GM19438 (cell line): Measurements from ENCODE around the gene VWA2.

ENCODE experiments used
- ATAC-seq: cut with Tn5 transposase; IDR thresholded peaks from one replicate; pipeline ENCODE4 v1.9.1; 2021; ENCODE audit warnings: low read depth; ENCODE audit not compliant: unreplicated experiment

VWA2 gene

GRCh38 chr10:114291516-114291915 lies 52.5 kb downstream of the VWA2 start:
- no peak for ATAC-seq

- ATAC-seq: no peak
These were observed 54.0 kb downstream of the VWA2 start for GRCh38 chr10:114293075-114293474.

- ATAC-seq: no peak
These were observed 55.5 kb downstream of the VWA2 start for GRCh38 chr10:114294549-114294948.

- ATAC-seq: no peak
These were observed 56.3 kb downstream of the VWA2 start for GRCh38 chr10:114295393-114295792.

- no peak for ATAC-seq
These were observed 58.2 kb downstream of the VWA2 start for GRCh38 chr10:114297136-114297705.

DNA sequence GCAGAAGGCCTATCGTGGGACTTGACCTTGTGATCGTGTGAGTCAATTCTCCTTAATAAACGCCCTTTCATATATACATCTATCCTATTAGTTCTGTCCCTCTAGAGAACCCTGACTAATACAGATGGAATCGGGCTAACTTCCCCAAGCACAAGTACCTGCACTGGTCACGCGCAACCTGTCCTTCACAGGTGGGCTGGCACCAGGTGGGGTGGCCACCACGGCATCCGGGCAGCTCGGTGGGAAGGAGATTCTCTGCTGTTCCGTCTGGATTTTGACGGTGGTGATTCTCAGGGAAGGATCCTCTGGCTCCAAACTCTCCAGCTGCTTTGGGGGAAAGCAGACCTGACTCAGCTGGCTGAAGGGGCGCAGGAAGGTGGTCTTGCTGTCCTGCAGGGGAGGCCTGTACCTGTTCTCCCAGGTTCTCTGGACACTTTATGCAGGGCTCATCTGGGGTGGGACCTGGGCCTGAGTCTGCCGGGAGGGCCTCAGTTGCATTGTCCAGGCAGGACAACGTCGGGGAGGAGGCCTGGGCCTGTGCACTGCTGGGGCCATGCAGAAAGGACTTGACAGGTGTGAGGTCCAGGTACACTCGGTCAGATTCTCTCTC lies 61.1 kb downstream of the VWA2 start:
- no peak for ATAC-seq

DNA sequence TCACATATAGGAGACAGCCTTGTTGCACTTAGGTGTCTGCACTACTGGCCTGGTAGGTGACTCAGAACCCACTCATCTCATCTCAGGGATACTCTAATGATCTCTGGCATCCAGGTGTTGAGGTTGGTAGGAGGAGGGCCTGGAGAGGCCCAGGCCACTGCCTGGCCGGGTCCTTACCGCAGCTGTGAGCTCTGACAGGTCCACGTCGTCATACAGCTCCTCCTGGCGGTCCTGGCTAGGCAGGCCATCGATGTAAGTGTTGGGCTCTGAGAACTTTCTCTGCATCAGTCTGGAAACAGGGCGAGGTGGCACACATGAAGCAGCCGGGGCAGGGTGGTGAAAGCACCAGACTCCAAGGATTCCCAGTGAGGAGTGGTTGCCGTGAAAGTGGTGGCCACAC lies 62.1 kb downstream of the VWA2 start:
- no peak for ATAC-seq

- ATAC-seq: no peak
These were observed 63.1 kb downstream of the VWA2 start for GRCh38 chr10:114301951-114302710.

DNA sequence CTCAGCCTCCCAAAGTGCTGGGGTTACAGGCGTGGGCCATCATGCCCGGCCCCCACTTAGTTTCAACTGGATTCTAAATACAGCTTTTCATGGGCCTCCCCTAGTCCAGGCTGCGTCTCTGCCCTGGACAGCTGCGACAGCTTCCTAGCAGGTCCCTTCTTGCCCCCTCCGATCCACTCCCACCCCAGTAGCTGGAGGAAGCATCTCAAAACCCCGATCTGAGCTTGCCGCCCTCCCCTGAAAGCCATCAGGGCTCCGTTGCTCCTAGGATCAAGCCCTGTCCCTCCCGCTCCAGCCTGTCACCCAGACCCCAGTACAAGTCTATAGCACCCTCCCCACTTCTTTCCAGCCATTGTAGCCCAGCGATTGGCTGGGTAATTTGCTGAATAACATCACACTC lies 64.5 kb downstream of the VWA2 start:
- ATAC-seq: peak; percentile 6

DNA sequence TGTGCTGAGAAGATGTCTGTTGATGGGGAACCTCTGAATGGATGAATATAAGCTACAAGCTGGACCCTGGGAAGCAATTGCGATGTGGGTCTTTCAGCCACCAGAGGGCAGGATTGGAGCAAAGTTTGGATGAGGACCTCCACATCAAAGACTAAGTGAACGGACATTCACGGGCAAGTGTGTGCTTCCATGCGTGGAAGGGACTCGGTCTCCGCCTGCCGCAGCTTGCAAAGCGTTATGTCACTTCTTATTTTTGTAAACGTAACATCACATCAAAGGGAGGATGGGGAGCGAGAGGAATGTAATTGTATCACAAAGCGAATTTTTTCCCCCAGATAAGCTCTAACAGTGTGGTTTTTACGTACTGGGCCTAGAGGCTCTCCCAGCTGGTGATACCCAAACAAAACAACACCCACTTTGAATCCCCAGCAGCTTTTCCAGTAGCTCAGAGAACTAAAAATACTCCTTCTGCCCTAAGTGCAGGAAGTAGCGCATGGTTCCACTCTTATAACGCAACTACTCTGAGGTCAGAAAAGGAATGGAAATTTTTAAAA lies 65.0 kb downstream of the VWA2 start:
- ATAC-seq: peak; percentile 87

DNA sequence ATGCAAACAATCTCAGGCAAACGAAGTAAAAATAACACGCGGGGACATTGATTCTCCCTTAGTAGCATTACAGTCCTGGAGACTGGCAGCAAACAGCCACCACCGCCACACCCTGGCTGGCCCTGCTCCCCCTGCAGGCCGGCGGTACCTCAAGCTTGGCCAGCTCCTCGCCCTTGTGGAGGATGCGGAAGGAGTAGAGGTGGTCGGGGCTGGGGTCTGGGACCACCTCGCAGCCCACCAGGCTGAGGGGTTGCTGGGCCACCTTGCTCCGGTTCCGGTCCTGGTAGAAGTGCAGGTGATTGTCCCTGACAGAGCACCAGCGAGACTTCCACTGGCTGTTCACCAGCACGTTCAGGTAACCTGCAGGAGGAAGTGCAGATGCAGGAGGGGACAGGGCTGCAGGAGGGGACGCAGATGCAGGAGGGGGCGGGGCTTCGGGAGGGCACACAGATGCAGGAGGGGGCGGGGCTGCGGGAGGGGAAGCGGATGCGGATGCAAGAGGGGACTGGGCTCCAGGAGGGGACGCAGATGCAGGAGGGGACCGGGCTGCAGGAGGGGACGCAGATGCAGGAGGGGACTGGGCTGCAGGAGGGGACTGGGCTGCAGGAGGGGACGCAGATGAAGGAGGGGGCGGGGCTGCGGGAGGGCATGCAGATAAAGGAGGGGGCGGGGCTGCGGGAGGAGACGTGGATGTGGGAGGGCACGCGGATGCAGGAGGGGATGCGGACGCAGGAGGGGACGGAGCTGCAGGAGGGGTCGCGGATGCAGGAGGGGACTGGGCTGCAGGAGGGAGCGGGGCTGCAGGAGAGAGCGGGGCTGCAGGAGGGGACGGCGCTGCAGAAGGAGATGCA lies 65.7 kb downstream of the VWA2 start:
- peak; percentile 68 for ATAC-seq

- no peak for ATAC-seq
These were observed 66.5 kb downstream of the VWA2 start for GRCh38 chr10:114305521-114305925.

- ATAC-seq: no peak
These were observed 67.3 kb downstream of the VWA2 start for GRCh38 chr10:114306116-114306973.

DNA sequence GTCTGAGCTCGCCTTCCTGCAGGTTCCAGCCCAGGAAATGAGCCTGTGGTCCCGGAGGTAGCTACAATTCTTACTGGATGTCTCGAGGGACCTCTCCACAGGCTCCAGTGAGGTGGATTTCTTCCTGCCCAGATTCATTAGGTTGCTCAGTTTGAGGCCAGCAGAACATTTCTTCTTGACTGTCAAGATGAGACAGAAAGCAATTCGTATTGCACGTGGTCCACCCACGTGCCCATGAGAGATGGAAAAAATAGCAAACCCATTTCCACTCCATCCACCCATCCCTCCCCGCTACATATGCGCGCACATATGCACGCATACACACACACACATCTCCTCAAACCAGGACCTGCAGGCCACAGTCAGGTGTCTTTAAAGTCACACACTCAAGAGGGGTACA lies 68.7 kb downstream of the VWA2 start:
- ATAC-seq: no peak

DNA sequence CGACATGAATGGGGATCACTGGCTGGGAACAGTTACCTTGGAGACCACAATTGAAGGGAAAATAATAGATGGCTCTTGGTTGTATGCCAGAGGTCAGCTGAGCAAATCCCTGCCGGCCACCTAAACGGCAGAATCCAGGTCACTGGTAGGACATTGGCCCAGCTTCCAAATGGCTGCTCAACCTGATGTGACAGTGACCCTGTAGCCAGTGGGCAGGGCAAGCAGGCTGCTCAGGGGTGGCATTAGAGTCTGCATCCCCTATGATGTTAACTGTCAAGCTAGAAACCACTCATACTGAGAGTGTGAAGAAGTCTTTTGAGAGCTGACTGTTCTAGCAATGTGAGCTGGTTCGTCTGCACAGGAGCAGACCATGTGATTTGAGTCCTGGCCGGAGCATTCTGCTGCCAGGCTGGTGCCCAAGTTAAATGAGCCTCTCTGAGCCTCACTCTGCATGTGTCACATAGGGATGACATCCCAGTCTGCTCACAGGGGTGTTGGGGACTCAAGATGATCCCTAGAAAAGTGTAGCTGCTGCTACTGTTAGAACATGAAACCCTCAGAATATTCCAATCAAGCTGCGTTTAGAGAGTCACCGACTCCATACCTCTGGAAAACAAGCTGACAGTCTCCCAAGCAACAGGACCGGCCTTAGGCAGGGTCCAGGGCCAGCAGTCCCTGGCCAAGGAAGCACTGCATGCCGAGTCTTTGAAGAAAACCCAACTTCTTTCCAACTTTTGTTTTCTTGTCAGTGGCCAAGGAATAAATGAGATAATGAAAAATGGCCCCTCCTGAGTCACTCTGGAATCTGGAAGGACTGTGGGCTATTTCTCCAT lies 69.7 kb downstream of the VWA2 start:
- no peak for ATAC-seq

- ATAC-seq: no peak
These were observed 70.3 kb downstream of the VWA2 start for GRCh38 chr10:114309364-114309651.

GRCh38 chr10:114310346-114310745 lies 71.3 kb downstream of the VWA2 start:
- no peak for ATAC-seq

DNA sequence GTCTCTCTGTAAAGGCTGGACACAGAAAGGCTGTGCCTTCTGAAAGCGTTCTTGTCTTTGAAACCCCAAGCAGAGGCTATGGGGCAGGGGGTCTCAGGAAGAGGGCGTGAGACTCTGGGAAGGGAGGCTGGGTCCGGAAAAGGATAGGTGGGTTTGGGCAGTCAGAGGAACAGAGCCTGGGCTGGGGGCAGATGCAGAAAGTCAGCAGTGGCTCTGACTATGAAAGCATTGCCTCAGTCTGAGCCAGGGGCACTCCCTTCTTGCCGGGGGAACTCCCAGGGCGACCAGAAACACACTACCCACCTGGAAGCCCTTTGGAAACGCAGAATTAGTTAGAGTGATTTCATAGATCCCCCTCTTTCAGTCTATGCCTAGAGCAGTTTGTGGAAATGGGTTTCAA lies 72.0 kb downstream of the VWA2 start:
- ATAC-seq: no peak

DNA sequence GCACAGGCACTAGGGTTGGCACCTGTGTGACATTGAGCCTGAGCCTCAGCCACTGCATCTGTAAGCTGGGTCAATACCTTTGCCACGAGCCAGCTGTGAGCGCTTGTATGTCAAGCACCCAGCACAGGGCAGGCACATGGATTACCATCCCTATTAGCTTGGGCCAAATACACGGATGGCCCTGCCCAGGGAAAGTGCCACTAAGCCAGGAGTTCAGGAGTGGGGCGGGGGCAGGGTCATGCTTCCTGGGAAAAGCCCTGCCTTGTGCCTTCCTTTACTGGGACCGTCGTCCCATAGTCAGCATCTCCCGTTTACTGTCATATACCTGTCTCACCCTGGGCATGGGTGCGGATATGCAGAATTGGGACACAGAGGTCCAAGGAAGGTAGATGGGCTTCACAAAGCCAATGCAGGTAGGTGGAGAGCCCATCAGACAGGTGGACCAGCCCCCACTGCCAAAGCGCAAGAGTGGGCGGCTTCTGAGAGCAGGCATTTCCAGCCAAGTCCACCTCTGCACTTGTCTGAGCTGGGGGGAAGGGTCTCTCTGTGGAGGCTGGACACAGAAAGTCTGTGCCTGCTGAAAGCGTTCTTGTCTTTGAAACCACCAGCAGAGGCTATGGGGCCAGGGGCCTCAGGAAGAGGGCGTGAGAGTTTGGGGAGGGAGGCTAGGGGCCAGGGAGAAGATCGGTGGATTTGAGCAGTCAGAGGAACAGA lies 72.6 kb downstream of the VWA2 start:
- ATAC-seq: no peak
